H9 (cell line): ENCODE measurements around the gene GPR62. TPM values are rescaled to one million over a fixed set of nuclear protein-coding genes. Genes with fewer than 3 reads are reported as not detected.

Experiments used
- DNase-seq: peaks from one replicate; pipeline ENCODE4 v3.0.0-alpha.2; 2017
- H2AFZ ChIP-seq: one replicate; pipeline ENCODE4 v1.6.1; 2013; ENCODE audit warnings: mild to moderate bottlenecking, low read length, control low read depth, moderate library complexity
- H2AK5ac ChIP-seq: 2 replicates; pipeline ENCODE4 v1.6.1; 2013; ENCODE audit warnings: low read length, control low read depth, mixed read lengths; ENCODE audit not compliant: insufficient read length
- H2BK120ac ChIP-seq: one replicate; pipeline ENCODE4 v1.6.1; 2013; ENCODE audit warnings: low read depth, mild to moderate bottlenecking, low read length, control low read depth, inconsistent platforms; ENCODE audit not compliant: poor library complexity, severe bottlenecking
- H2BK12ac ChIP-seq: 2 replicates; pipeline ENCODE4 v1.6.1; 2013; ENCODE audit warnings: low read length, control low read depth, mixed read lengths, low read depth; ENCODE audit not compliant: insufficient read length
- H2BK15ac ChIP-seq: 2 replicates; pipeline ENCODE4 v1.6.1; 2013; ENCODE audit warnings: low read depth, low read length, control low read depth
- H2BK20ac ChIP-seq: one replicate; pipeline ENCODE4 v1.6.1; 2013; ENCODE audit warnings: low read depth, mild to moderate bottlenecking, low read length, control low read depth, inconsistent platforms; ENCODE audit not compliant: poor library complexity, severe bottlenecking
- H2BK5ac ChIP-seq: 2 replicates; pipeline ENCODE4 v1.6.1; 2013; ENCODE audit warnings: low read length, control low read depth, mixed read lengths; ENCODE audit not compliant: insufficient read length
- H3K14ac ChIP-seq: 2 replicates; pipeline ENCODE4 v1.6.1; 2013; ENCODE audit warnings: low read length, control low read depth; ENCODE audit not compliant: insufficient read depth
- H3K18ac ChIP-seq: 2 replicates; pipeline ENCODE4 v1.6.1; 2013; ENCODE audit warnings: low read depth, mild to moderate bottlenecking, mixed read lengths, low read length, control low read depth; ENCODE audit not compliant: insufficient read length
- H3K23ac ChIP-seq: 2 replicates; pipeline ENCODE4 v1.6.1; 2013; ENCODE audit warnings: low read length, control low read depth, mixed read lengths, low read depth; ENCODE audit not compliant: insufficient read length
- H3K23me2 ChIP-seq: 2 replicates; pipeline ENCODE4 v1.6.1; 2013; ENCODE audit warnings: low read depth, mild to moderate bottlenecking, mixed read lengths, low read length, control low read depth; ENCODE audit not compliant: insufficient read length, poor library complexity, severe bottlenecking
- H3K27ac ChIP-seq: 2 replicates; pipeline ENCODE4 v1.5.1; 2013; ENCODE audit warnings: low read length, control low read depth, mixed read lengths, low read depth; ENCODE audit not compliant: insufficient read length
- H3K27me3 ChIP-seq: 2 replicates; pipeline ENCODE4 v1.6.1; 2013; ENCODE audit warnings: low read length, control low read depth, inconsistent platforms; ENCODE audit not compliant: insufficient read depth
- H3K4ac ChIP-seq: 2 replicates; pipeline ENCODE4 v1.6.1; 2013; ENCODE audit warnings: low read depth, mild to moderate bottlenecking, control low read depth, inconsistent platforms, low read length, moderate library complexity
- H3K4me1 ChIP-seq: 2 replicates; pipeline ENCODE4 v1.6.1; 2013; ENCODE audit warnings: low read length, control low read depth, inconsistent platforms; ENCODE audit not compliant: insufficient read depth
- H3K4me2 ChIP-seq: 2 replicates; pipeline ENCODE4 v1.6.1; 2013; ENCODE audit warnings: low read length, control low read depth, mixed read lengths; ENCODE audit not compliant: insufficient read length, insufficient read depth
- H3K56ac ChIP-seq: 2 replicates; pipeline ENCODE4 v1.6.1; 2013; ENCODE audit warnings: low read depth, mild to moderate bottlenecking, mixed read lengths, low read length, control low read depth; ENCODE audit not compliant: insufficient read length
- H3K79me1 ChIP-seq: 2 replicates; pipeline ENCODE4 v1.6.1; 2013; ENCODE audit warnings: low read depth, mild to moderate bottlenecking, moderate library complexity, low read length, control low read depth, inconsistent platforms; ENCODE audit not compliant: insufficient read depth, poor library complexity, severe bottlenecking
- H3K79me2 ChIP-seq: 2 replicates; pipeline ENCODE4 v1.6.1; 2013; ENCODE audit warnings: low read length, control low read depth, inconsistent platforms; ENCODE audit not compliant: insufficient read depth
- H3K9ac ChIP-seq: 2 replicates; pipeline ENCODE4 v1.6.1; 2013; ENCODE audit warnings: low read length, control low read depth, mixed read lengths; ENCODE audit not compliant: insufficient read length; ENCODE audit errors: extremely low read depth
- H3K9me3 ChIP-seq: one replicate; pipeline ENCODE4 v1.6.1; 2013; ENCODE audit warnings: low read depth, low read length, inconsistent platforms; ENCODE audit not compliant: control insufficient read depth
- H3T11ph ChIP-seq: one replicate; pipeline ENCODE4 v1.6.1; 2013; ENCODE audit warnings: mild to moderate bottlenecking, low read length, control low read depth, inconsistent platforms
- H4K20me1 ChIP-seq: one replicate; pipeline ENCODE4 v1.6.1; 2013; ENCODE audit not compliant: control insufficient read depth, insufficient read length, insufficient read depth
- H4K5ac ChIP-seq: 2 replicates; pipeline ENCODE4 v1.6.1; 2013; ENCODE audit warnings: low read depth, mild to moderate bottlenecking, mixed read lengths, low read length, control low read depth; ENCODE audit not compliant: insufficient read length
- H4K8ac ChIP-seq: replicated peaks from 2 replicates; pipeline ENCODE4 v1.6.1; 2013; ENCODE audit warnings: low read length, control low read depth, mixed read lengths, low read depth; ENCODE audit not compliant: insufficient read length
- H4K91ac ChIP-seq: 2 replicates; pipeline ENCODE4 v1.6.1; 2013; ENCODE audit warnings: low read depth, mild to moderate bottlenecking, moderate library complexity, mixed read lengths, low read length, control low read depth; ENCODE audit not compliant: insufficient read length
- H3K27ac Mint-ChIP-seq, 3 experiments: 2 replicates in 2 of 3; 3 replicates in 1 of 3; pipeline ENCODE4 v1.8.0; 2020 to 2021; ENCODE audit warnings: mixed read lengths in 3 of 3, mild to moderate bottlenecking in 1 of 3, moderate library complexity in 1 of 3
- H3K27me3 Mint-ChIP-seq: 2 replicates; pipeline ENCODE4 v1.8.0; 2021; ENCODE audit warnings: low read depth, mild to moderate bottlenecking, moderate library complexity, mixed read lengths
- H3K36me3 Mint-ChIP-seq, 3 experiments: 2 replicates in 2 of 3; 3 replicates in 1 of 3; pipeline ENCODE4 v1.8.0; 2020 to 2021; ENCODE audit warnings: low read depth in 3 of 3, mixed read lengths in 3 of 3; ENCODE audit not compliant: insufficient read depth in 1 of 3
- H3K4me1 Mint-ChIP-seq, 2 experiments: 2 replicates each; pipeline ENCODE4 v1.8.0; 2020; ENCODE audit warnings: mixed read lengths in 2 of 2
- H3K4me3 Mint-ChIP-seq, 2 experiments: 2 replicates in 1 of 2; 3 replicates in 1 of 2; pipeline ENCODE4 v1.8.0; 2020 to 2021; ENCODE audit warnings: mild to moderate bottlenecking in 2 of 2, mixed read lengths in 2 of 2, moderate library complexity in 1 of 2
- H3K9me3 Mint-ChIP-seq, 2 experiments: 2 replicates in 1 of 2; 3 replicates in 1 of 2; pipeline ENCODE4 v1.8.0; 2020; ENCODE audit warnings: mild to moderate bottlenecking in 2 of 2, mixed read lengths in 2 of 2, moderate library complexity in 1 of 2
- CTCF ChIP-seq: fragments of 200-600 bp; sonication (generic); conservative IDR thresholded peaks from 3 replicates; pipeline ENCODE4 v1.8.0; 2021; ENCODE audit warnings: antibody characterized with exemption, mild to moderate bottlenecking
- WGBS: extraction: QIAGEN DNeasy Blood & Tissue Kit; methylation state at CpG from one replicate; pipeline ENCODE4 v1.1.7; 2013; ENCODE audit warnings: missing lambda C conversion rate, low lambda C conversion rate, mixed read lengths; ENCODE audit not compliant: insufficient read length; ENCODE audit errors: extremely low coverage; 5-methylcytosine and 5-hydroxymethylcytosine counted together
- total RNA-seq: library from RNA; stranded (reverse); gene quantifications from 2 replicates; pipeline ENCODE4 v1.2.1, GENCODE V29; 2021

The GPR62 gene
- total RNA-seq, 1 experiment from 2014 or later = 0.13 TPM

GRCh38 chr3:51938780-51939425 lies 16.3 kb upstream of the GPR62 start:
- no peak for TF ChIP-seq CTCF
- H2BK15ac ChIP-seq = no peak overlapping the region
- H2BK20ac ChIP-seq = no peak overlapping the region
- H3K9ac ChIP-seq = no peak overlapping the region
- no peak overlapping the region for H3K14ac ChIP-seq
- peaks cover 16% of the 10 kb centered on the region for H3K23me2 ChIP-seq
- H3T11ph ChIP-seq = no peak overlapping the region
- peaks cover 14% of the 10 kb centered on the region for H3K79me1 ChIP-seq
- H3K4me1 ChIP-seq = 0 out of 2 replicates have a peak, but pooled peaks cover 2% of the 10 kb centered on the region
- Mint-ChIP-seq H3K9me3 (no peaks in the 10 kb centered on the region; a peak in 1 of 5 replicates), H3K4me3 (peak overlapping the region; percentile 12 to 56; a peak in 2 of 5 replicates), H3K27ac (no peak overlapping the region), H3K27me3 (peaks cover 14% of the 10 kb centered on the region), H3K4me1 (peaks cover 17 to 18% of the 10 kb centered on the region in 2 experiments), H3K36me3 (peaks cover 47 to 64% (median 63%) of the 10 kb centered on the region in 3 experiments; a peak in 6 of 7 replicates)
- no peak overlapping the region for H4K8ac ChIP-seq
- no peak overlapping the region for H3K4ac ChIP-seq
- WGBS = no CpG with 5 or more reads among the region's 9 CpGs
- no peaks in the 10 kb centered on the region for H4K20me1 ChIP-seq
- H2BK120ac ChIP-seq = no peak overlapping the region
- H3K23ac ChIP-seq = no peak overlapping the region
- no peak overlapping the region for H2BK5ac ChIP-seq
- H2AFZ ChIP-seq = no peak overlapping the region
- no peak for DNase-seq
- H2BK12ac ChIP-seq = no peak overlapping the region
- no peak overlapping the region for H4K5ac ChIP-seq
- H3K79me2 ChIP-seq = peaks cover 10% of the 10 kb centered on the region
- H4K91ac ChIP-seq = no peak overlapping the region
- H3K56ac ChIP-seq = no peak overlapping the region
- no peak overlapping the region for H3K4me2 ChIP-seq
- H3K9me3 ChIP-seq = no peaks in the 10 kb centered on the region
- H3K27ac ChIP-seq = no peak overlapping the region
- H3K27me3 ChIP-seq = no peaks in the 10 kb centered on the region
- H3K18ac ChIP-seq = no peak overlapping the region
- H2AK5ac ChIP-seq = no peak overlapping the region
